BJ (cell line): ENCODE results near the gene WNT8B. TPM values are rescaled to one million over a fixed set of nuclear protein-coding genes. Genes with fewer than 3 reads are reported as not detected.

Experiments
- CTCF ChIA-PET: fragments of 350-600 bp; formaldehyde crosslinking; extraction: SDS; loops from one replicate; lab custom pipeline; 2021; ENCODE audit warnings: antibody characterized with exemption, inconsistent platforms; lab: Yijun Ruan, JAX
- POLR2A ChIA-PET: fragments of 300-600 bp; sonication (Branson Sonifier 250); formaldehyde crosslinking; extraction: SDS; loops from one replicate; lab custom pipeline; 2021; ENCODE audit warnings: antibody characterized with exemption; lab: Charles Lee
- DNase-seq: peaks from one replicate; pipeline ENCODE4 v3.0.0-alpha.2; 2011; ENCODE audit warnings: low read depth
- H3K27me3 ChIP-seq: 2 replicates; pipeline ENCODE4 v1.6.0; 2011; ENCODE audit warnings: low read length; ENCODE audit not compliant: control insufficient read depth, insufficient read depth
- H3K36me3 ChIP-seq: 2 replicates; pipeline ENCODE4 v1.5.1; 2011; ENCODE audit warnings: low read length; ENCODE audit not compliant: control insufficient read depth, insufficient read depth
- H3K4me3 ChIP-seq: 2 replicates; pipeline ENCODE4 v1.5.1; 2011; ENCODE audit warnings: low read depth, mild to moderate bottlenecking, control low read depth, low read length
- polyA plus RNA-seq: library from polyadenylated mRNA; depleted of rRNA; stranded (reverse); fragments of >200 nt; gene quantifications from 2 replicates; pipeline ENCODE4 v1.2.3, GENCODE V29; 2011
- TF ChIP-seq, protein P1 (sequence below): IDR thresholded peaks from 2 replicates; pipeline ENCODE4 v1.5.1; 2011; ENCODE audit warnings: low read depth, mild to moderate bottlenecking, control low read depth, inconsistent platforms, low read length, moderate library complexity; ENCODE audit not compliant: insufficient read depth

The WNT8B gene
- polyA plus RNA-seq, 1 experiment = 0.04 TPM

DNA sequence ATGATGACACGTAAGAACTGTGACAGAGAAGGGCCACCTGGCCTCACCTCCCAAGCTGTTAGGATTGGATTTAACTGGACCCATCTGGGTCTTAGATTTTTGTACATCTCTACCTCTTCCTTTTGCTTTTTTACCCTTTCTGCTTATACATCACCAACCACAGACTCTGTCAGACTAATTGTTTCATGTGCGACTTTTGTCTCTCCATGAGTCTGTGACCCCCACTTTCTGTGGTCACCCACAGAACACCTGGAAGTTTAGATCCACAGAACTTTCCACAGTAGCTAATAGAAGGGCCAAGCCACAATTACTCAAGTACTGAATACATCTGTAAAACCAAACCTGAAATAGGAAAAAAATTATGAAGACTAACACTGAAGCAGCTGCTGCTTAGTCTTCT, 33.8 kb downstream of the WNT8B start:
- TF ChIP-seq, protein P1, sequence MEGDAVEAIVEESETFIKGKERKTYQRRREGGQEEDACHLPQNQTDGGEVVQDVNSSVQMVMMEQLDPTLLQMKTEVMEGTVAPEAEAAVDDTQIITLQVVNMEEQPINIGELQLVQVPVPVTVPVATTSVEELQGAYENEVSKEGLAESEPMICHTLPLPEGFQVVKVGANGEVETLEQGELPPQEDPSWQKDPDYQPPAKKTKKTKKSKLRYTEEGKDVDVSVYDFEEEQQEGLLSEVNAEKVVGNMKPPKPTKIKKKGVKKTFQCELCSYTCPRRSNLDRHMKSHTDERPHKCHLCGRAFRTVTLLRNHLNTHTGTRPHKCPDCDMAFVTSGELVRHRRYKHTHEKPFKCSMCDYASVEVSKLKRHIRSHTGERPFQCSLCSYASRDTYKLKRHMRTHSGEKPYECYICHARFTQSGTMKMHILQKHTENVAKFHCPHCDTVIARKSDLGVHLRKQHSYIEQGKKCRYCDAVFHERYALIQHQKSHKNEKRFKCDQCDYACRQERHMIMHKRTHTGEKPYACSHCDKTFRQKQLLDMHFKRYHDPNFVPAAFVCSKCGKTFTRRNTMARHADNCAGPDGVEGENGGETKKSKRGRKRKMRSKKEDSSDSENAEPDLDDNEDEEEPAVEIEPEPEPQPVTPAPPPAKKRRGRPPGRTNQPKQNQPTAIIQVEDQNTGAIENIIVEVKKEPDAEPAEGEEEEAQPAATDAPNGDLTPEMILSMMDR = no peak
- no peak overlapping the region for H3K4me3 ChIP-seq
- CTCF ChIA-PET = interaction anchor here (0.9 to 30.3 kb wide), 5 partner anchors 12 to 62 kb away, joined by 3 to 386 read pairs (median 15); no protein-coding TSS in a partner anchor
- peaks cover 7% of the 10 kb centered on the region for H3K36me3 ChIP-seq
- POLR2A ChIA-PET = no interaction called here
- H3K27me3 ChIP-seq = no peaks in the 10 kb centered on the region
- DNase-seq = no peak

DNA sequence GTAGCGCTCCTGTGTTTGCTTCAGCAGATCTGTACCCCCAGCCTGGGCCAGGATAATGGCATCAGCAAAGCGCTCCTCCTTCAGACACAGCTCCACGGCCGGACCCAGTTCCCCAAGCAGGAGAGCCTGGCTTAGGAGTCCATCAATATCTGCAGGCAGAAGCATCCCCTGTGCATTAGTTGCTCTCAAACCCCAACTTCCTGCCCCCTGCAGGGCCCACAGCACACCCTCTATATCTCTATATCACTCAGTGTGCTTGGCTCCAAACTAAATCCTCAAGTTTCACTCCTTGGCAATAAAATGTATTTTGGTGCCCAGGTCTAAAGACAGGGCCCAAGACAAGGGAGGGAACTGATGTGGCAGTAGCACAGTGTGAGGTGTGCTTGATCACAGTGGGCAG, 35.2 kb downstream of the WNT8B start:
- ChIA-PET POLR2A (no interaction called here), CTCF (interaction anchor here (1.0 to 30.3 kb wide), 3 partner anchors 11 to 21 kb away, joined by 3 to 386 read pairs (median 15); no protein-coding TSS in a partner anchor)
- DNase-seq = no peak
- Histone ChIP-seq H3K27me3 (no peaks in the 10 kb centered on the region), H3K36me3 (peaks cover 7% of the 10 kb centered on the region), H3K4me3 (no peak overlapping the region)
- TF ChIP-seq, protein P1 = no peak

DNA sequence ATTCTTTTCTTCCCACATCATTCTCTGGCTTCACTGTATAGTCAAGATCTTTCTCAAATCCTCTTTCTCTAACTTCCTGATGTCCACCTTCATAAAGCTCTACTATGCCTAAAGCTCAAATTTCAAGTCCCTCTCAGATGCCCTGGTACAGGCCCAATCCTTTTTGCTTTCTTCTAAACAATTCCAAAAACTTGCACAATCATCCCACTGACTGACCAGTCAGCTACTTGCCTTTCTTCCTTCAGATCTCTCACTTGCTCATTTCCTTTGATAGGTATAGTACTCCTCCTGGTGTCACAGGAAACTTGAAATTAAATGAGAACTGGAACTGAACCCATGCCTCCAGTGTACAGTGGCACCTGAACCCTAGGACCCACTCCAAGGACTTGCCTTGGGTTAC, 38.6 kb downstream of the WNT8B start:
- TF ChIP-seq, protein P1 = no peak
- H3K36me3 ChIP-seq = peaks cover 6% of the 10 kb centered on the region; the same call in 1 of the 2 replicates
- no peak for DNase-seq
- ChIA-PET CTCF (interaction anchor here (1.6 to 30.3 kb wide), 2 partner anchors 17 kb away, joined by 6 to 386 read pairs; no protein-coding TSS in a partner anchor), POLR2A (no interaction called here)
- no peaks in the 10 kb centered on the region for H3K27me3 ChIP-seq
- H3K4me3 ChIP-seq = no peak overlapping the region

DNA sequence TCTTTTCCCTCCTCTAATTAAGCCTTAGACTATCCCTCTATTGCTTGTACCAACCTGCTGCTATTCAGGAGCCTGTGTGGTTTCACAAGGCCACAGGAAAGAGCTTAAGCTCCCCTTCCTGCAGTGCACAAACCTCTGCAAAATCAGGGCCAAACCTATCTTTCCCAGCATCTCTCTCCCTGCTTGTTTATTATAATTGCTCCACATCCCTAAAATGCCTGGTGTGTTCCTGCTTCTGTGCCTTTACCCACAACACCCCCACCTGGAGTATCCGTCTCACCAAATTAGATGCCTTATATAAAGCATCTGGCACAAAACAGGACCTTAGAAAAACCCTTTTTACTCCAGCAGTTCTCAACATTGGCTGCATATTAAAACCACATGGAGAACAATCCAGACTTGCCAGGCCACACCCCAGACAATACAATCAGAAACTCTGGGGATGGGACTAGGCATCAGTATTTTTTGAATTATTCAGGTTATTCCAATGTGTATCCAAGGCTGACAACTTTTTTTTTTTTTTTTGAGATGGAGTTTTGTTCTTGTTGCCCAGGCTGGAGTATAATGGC, 40.2 kb downstream of the WNT8B start:
- DNase-seq = no peak
- POLR2A ChIA-PET = no interaction called here
- H3K4me3 ChIP-seq = no peak overlapping the region
- CTCF ChIA-PET = interaction anchor here (0.8 to 30.3 kb wide), 3 partner anchors 19 to 161 kb away, joined by 3 to 386 read pairs (median 249); partner anchors contain the start of gene SCD
- no peaks in the 10 kb centered on the region for H3K27me3 ChIP-seq
- 0 out of 2 replicates have a peak, but pooled peaks cover 4% of the 10 kb centered on the region for H3K36me3 ChIP-seq
- TF ChIP-seq, protein P1 = no peak

DNA sequence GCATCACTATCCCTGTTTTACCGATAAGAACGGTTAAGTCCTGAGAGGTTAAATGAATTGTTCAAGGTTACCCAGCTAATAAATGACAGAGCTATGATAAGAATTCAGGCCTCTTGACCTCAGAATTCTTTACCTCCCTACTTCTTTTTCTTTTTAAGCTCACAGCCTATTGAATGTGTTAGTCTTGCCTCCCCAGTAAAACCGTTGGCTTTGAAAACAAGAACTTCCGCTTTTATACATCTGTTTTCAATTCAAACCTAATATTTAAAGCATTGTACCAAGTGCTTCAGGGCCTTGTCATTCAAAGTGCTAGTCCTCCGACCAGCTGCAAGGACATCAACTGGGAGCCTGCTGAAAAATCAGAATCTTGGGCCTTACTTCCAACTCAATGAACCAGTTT, 41.3 kb downstream of the WNT8B start:
- Histone ChIP-seq H3K4me3 (no peak overlapping the region), H3K36me3 (0 out of 2 replicates have a peak, but pooled peaks cover 2% of the 10 kb centered on the region), H3K27me3 (no peaks in the 10 kb centered on the region)
- ChIA-PET POLR2A (interaction anchor here (0.6 kb wide), 1 partner anchor 17 kb away, joined by 11 read pairs; no protein-coding TSS in a partner anchor), CTCF (interaction anchor here (0.8 to 30.3 kb wide), 4 partner anchors 15 to 162 kb away, joined by 3 to 386 read pairs (median 128); partner anchors contain the start of gene SCD)
- DNase-seq = peak; percentile 59
- TF ChIP-seq, protein P1 = no peak
